D721Med (cell line): Measurements from ENCODE around the gene CNNM3.

Experiments used
- DNase-seq: peaks from one replicate; pipeline ENCODE4 v3.0.0; 2011; ENCODE audit warnings: low spot score; ENCODE audit not compliant: insufficient read length
- FAIRE-seq: peaks from 2 replicates; lab custom pipeline; 2011; peaks lifted over from hg19 to GRCh38; lab: Jason Lieb, UNC
- TF ChIP-seq, protein P1 (sequence below): IDR thresholded peaks from 2 replicates; pipeline ENCODE4 v1.5.1; 2012; ENCODE audit warnings: mild to moderate bottlenecking, control low read depth; ENCODE audit not compliant: insufficient read depth; ENCODE audit errors: missing control alignments

Gene CNNM3

DNA sequence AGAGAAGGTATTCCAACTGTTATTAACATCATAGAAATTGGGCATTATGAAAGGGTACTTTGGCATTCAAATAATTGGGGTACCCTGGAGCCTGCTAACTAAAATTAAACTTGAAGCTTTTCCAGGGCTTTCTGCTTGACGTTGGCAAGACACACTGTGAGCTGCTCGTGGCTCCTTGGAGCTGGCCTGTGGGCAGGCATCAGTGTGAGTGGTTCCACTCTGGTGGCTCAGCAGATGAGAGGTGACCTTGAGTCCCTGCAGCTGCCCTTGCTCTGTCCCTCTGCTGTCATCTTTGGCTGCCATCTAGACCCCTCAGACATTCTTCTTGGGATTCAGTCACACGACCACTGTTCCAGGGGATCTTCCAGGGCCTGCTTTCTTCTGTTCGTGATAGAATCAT lies 6.7 kb downstream of the CNNM3 start:
- FAIRE-seq: no peak
- no peak for DNase-seq
- TF ChIP-seq, protein P1, sequence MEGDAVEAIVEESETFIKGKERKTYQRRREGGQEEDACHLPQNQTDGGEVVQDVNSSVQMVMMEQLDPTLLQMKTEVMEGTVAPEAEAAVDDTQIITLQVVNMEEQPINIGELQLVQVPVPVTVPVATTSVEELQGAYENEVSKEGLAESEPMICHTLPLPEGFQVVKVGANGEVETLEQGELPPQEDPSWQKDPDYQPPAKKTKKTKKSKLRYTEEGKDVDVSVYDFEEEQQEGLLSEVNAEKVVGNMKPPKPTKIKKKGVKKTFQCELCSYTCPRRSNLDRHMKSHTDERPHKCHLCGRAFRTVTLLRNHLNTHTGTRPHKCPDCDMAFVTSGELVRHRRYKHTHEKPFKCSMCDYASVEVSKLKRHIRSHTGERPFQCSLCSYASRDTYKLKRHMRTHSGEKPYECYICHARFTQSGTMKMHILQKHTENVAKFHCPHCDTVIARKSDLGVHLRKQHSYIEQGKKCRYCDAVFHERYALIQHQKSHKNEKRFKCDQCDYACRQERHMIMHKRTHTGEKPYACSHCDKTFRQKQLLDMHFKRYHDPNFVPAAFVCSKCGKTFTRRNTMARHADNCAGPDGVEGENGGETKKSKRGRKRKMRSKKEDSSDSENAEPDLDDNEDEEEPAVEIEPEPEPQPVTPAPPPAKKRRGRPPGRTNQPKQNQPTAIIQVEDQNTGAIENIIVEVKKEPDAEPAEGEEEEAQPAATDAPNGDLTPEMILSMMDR: no peak

DNA sequence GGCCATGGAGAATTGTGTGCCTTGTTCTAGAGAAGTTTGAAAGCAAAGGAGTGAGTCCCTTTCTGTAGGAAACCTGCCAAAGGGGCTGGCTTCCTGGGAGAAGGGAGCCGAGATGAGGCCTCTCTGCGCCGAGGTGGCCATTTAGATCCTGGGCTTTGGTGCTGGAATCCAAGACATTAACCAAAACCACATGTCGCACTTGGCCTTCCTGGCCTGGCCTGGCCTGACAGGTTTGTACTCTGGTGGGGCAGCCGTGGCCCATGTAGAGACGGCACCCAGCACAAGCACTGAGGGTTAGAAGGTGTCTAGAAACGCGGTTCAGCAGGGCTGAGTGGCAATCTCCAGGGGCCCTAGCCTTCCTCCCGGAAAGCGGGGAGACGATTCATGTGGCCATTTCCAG lies 7.1 kb downstream of the CNNM3 start:
- TF ChIP-seq, protein P1: no peak
- FAIRE-seq: no peak

DNA sequence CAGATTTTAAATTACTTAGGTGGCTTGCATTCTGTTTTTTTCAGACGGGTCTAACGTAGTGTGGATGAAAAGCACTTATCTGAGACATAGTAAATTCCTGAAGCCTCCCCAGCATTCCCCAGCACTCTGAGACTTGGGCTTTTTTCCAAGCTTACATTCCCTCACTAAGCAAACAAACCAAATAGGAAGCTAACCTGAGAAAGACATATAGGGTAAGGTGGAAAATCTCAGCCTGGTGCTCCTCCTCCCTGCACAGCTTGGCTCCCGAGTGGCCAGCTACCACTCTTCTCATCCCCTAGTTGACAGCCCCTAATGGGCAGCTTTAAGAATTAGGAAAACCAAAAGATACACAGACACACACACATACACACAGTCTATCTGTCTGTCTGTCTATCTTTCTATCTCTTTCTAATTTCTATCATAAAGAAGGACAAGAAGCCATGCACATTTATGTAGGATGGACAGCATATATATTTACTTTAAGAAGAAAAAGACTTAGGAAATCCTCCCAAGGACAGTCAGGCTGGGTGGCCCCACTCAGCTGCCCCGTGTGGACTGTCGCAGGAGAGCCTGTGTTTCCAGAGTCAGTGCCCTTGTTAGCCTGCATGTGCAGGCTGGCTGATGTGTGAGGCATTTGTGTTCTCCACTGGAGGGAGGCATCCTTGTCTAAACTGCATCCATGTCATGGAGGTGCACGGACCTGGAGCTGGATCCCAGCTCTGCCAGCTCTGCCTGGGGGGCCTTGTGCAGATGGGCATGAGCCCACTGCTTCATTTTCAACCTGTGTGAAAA lies 8.2 kb downstream of the CNNM3 start:
- TF ChIP-seq, protein P1: no peak
- no peak for FAIRE-seq
- DNase-seq: no peak

More for the DNA sequence above, 7.1 kb downstream of the CNNM3 start:
- no peak for DNase-seq

DNA sequence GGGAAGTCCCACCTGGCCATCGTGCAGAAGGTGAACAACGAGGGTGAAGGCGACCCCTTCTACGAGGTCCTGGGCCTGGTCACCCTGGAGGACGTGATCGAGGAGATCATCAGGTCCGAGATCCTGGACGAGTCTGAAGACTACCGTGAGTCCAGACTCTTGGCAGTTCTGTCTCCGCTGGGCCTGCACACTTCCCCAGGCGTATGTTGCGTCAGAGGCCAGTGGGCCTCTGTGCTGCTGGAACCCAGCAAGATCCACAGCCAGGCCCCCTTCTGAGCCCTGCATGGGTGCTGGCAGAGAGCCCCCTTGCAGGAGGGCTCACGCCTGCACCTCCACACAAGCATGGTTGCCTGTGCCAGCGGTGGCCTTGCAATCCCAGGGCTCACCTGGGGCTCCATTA lies 9.0 kb downstream of the CNNM3 start:
- no peak for DNase-seq
- TF ChIP-seq, protein P1: no peak
- no peak for FAIRE-seq

DNA sequence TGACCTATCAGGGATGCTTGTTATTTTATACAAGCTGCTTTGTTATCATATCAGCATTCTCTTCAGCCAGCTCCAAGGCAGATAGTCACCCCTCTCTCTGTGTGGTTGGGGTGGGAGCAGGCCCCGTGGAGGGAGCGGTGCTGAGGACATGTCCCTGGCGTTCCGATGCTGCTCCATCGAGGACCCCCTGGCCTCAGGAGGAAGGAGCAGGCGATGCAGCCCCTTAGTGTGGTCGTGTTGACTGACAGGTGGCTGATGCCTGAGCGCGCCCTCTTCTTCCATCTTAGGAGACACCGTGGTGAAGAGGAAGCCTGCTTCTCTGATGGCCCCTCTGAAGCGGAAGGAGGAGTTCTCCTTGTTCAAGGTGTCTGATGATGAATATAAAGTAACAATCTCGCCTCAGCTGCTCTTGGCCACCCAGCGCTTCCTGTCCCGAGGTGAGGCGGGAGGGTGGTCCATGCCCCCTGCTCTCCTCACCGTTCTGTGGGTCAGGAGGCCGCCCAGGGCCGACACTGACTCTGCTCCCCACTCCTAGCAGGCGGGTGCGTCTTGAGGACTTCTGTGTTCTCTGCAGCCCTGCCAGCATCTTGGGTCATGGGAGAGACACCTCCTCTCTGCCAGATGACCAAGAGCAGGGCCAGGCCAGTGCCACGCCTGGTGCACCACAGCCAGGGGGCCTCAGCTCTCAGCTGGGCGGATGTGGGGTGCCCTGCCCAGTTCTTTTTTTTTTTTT lies 10.6 kb downstream of the CNNM3 start:
- FAIRE-seq: no peak

DNA sequence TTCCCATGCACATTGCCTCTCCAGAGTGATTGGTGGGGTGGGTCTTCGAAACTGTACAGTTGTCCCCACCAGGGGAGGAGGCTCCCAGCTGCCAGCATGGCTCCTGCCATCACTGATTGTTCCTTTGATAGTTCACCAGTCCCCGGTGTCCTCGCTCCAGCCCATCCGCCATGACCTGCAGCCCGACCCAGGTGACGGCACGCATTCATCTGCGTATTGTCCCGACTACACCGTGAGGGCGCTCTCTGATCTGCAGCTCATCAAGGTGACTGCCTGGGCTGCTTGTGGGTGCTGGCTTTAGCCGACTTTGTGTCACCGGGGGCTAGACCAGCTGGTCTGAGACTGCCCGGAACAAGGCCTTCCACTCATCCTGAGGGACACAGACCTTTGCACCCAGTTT lies 12.4 kb downstream of the CNNM3 start:
- FAIRE-seq (no peak), DNase-seq (no peak)
- TF ChIP-seq, protein P1: no peak

More for the DNA sequence above, 10.6 kb downstream of the CNNM3 start:
- TF ChIP-seq, protein P1: no peak
- no peak for DNase-seq

DNA sequence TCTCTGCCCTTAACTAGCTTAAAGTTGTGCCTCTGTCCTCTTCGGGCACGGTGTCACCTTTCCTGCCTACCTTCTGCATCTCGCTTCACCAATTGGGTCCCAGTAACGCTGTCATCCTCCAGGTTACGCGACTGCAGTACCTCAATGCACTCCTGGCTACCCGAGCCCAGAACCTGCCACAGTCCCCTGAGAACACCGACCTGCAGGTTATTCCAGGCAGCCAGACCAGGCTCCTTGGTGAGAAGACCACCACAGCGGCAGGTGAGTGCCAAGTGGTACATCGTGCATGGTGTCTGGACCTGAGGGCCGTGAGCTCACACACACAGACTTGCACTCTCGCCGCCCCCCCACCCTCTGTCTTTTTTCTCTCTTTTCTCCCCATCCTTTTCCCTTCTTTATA lies 12.8 kb downstream of the CNNM3 start:
- TF ChIP-seq, protein P1: no peak
- DNase-seq (no peak), FAIRE-seq (no peak)
